HEK293 (cell line): ENCODE data around the gene FAH.
"Not testable (repeated sequence)": the region's sequence is repeated elsewhere in the genome, so short reads cannot be mapped to it uniquely, and the experiment has no call there.

ENCODE experiments used
- GLIS2 ChIP-seq: fragments of 450-650 bp; formaldehyde crosslinking; IDR thresholded peaks from 2 replicates; pipeline ENCODE4 v1.5.1; 2016; ENCODE audit warnings: missing biosample characterization, missing genetic modification characterization
- KLF16 ChIP-seq: fragments of 450-650 bp; formaldehyde crosslinking; IDR thresholded peaks from 2 replicates; pipeline ENCODE4 v1.5.1; 2017; ENCODE audit warnings: missing biosample characterization, missing genetic modification characterization
- ZBTB20 ChIP-seq: fragments of 450-650 bp; formaldehyde crosslinking; IDR thresholded peaks from 2 replicates; pipeline ENCODE4 v1.5.1; 2016; ENCODE audit warnings: missing biosample characterization, missing genetic modification characterization
- ZBTB21 ChIP-seq: fragments of 450-650 bp; formaldehyde crosslinking; IDR thresholded peaks from 2 replicates; pipeline ENCODE4 v1.5.1; 2017; ENCODE audit warnings: missing biosample characterization, missing genetic modification characterization
- ZNF184 ChIP-seq: fragments of 450-650 bp; IDR thresholded peaks from 2 replicates; pipeline ENCODE4 v1.5.1; 2018; ENCODE audit warnings: missing biosample characterization, mild to moderate bottlenecking, missing genetic modification characterization
- ZNF48 ChIP-seq: fragments of 450-650 bp; formaldehyde crosslinking; IDR thresholded peaks from 2 replicates; pipeline ENCODE4 v1.5.1; 2016; ENCODE audit warnings: missing biosample characterization, missing genetic modification characterization
- ZNF530 ChIP-seq: fragments of 450-650 bp; formaldehyde crosslinking; IDR thresholded peaks from 2 replicates; pipeline ENCODE4 v1.5.1; 2016; ENCODE audit warnings: low read depth, missing biosample characterization, missing genetic modification characterization
- ZNF785 ChIP-seq: fragments of 450-650 bp; formaldehyde crosslinking; IDR thresholded peaks from 2 replicates; pipeline ENCODE4 v1.5.1; 2016; ENCODE audit warnings: missing biosample characterization, missing genetic modification characterization
- TF ChIP-seq, protein P1 (sequence below): fragments of 450-650 bp; formaldehyde crosslinking; IDR thresholded peaks from 2 replicates; pipeline ENCODE4 v1.5.1; 2016; ENCODE audit warnings: missing biosample characterization, missing genetic modification characterization

DNA sequence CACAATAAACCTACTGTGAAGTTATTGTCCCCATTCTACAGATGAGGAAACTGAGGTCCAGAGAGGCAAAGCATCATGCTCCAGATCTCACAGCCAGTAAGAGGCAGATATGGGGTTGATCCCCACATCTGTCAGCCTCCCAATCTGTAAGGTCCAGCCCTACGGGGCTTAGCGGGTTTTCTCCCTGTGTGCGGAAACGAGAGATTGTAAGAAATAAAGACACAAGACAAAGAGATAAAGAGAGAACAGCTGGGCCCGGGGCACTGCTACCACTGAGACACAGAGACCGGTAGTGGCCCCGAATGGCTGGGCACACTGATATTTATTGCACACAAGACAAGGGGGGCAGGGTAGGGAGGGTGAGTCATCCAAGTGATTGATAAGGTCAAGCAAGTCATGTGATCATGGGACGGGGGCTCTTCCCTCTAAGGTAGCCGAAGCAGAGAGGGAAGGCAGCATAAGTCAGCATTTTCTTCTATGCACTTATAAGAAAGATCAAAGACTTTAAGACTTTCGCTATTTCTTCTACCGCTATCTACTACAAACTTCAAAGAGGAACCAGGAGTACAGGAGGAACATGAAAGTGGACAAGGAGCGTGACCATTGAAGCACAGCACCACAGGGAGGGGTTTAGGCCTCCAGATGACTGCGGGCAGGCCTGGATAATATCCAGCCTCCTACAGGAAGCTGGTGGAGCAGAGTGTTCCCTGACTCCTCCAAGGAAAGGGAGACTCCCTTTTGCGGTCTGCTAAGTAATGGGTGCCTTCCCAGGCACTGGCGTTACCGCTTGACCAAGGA lies 2.8 kb downstream of the FAH start:
- TF ChIP-seq, protein P1, sequence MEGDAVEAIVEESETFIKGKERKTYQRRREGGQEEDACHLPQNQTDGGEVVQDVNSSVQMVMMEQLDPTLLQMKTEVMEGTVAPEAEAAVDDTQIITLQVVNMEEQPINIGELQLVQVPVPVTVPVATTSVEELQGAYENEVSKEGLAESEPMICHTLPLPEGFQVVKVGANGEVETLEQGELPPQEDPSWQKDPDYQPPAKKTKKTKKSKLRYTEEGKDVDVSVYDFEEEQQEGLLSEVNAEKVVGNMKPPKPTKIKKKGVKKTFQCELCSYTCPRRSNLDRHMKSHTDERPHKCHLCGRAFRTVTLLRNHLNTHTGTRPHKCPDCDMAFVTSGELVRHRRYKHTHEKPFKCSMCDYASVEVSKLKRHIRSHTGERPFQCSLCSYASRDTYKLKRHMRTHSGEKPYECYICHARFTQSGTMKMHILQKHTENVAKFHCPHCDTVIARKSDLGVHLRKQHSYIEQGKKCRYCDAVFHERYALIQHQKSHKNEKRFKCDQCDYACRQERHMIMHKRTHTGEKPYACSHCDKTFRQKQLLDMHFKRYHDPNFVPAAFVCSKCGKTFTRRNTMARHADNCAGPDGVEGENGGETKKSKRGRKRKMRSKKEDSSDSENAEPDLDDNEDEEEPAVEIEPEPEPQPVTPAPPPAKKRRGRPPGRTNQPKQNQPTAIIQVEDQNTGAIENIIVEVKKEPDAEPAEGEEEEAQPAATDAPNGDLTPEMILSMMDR (tag by site-specific recombination) = not testable (repeated sequence)
- not testable (repeated sequence) for TF ChIP-seq ZNF184 (tag by site-specific recombination); ZBTB20 (tag by site-specific recombination); ZBTB21 (tag by site-specific recombination); ZNF530 (tag by site-specific recombination); KLF16 (tag by site-specific recombination); ZNF785 (tag by site-specific recombination); GLIS2; ZNF48 (tag by site-specific recombination)
